ENCODE results near the gene CPXM1.

Gene CPXM1

GRCh38 chr20:2759143-2759542, 41.3 kb downstream of the CPXM1 start:
- Histone ChIP-seq H3K4me2 (ENCODE audit: low read depth, low read length, poor library complexity, severe bottlenecking) (no peak overlapping the region), H3K27me3 (ENCODE audit: insufficient read depth, low read length, poor library complexity, severe bottlenecking) (no peaks in the 10 kb centered on the region), H4K20me1 (ENCODE audit: insufficient read depth, low read length, poor library complexity, severe bottlenecking) (no peaks in the 10 kb centered on the region), H3K9me2 (replicated peaks; ENCODE audit: low read depth, low read length) (no peaks in the 10 kb centered on the region), H2AFZ (ENCODE audit: low read length) (no peak overlapping the region), H3K9ac (ENCODE audit: low read depth, low read length, poor library complexity, severe bottlenecking) (no peak overlapping the region), H3F3A (ENCODE audit: low read depth) (no peaks in the 10 kb centered on the region), H3K79me2 (ENCODE audit: insufficient read depth, low read length) (no peaks in the 10 kb centered on the region), H3K4me1 (ENCODE audit: insufficient read depth, low read length, poor library complexity, severe bottlenecking) (peaks cover 6% of the 10 kb centered on the region), H3K4me3 (ENCODE audit: low read length, poor library complexity, severe bottlenecking) (no peak overlapping the region), H3K36me3 (ENCODE audit: insufficient read depth, low read length) (no peaks in the 10 kb centered on the region), H3K9me3 (ENCODE audit: insufficient read depth, low read depth, low read length) (no peaks in the 10 kb centered on the region)
- TF ChIP-seq CTCF (conservative IDR thresholded peaks at IDR 0.05; ENCODE audit: low read length): no peak
- TF ChIP-seq EZH2phosphoT487 (IDR thresholded peaks at IDR 0.05; ENCODE audit: borderline replicate concordance): no peak

GRCh38 chr20:2757969-2758368, 42.5 kb downstream of the CPXM1 start:
- Histone ChIP-seq H3K4me3 (ENCODE audit: low read length, poor library complexity, severe bottlenecking) (no peak overlapping the region), H3K9me2 (replicated peaks; ENCODE audit: low read depth, low read length) (no peaks in the 10 kb centered on the region), H3K4me2 (ENCODE audit: low read depth, low read length, poor library complexity, severe bottlenecking) (no peak overlapping the region), H3K36me3 (ENCODE audit: insufficient read depth, low read length) (no peaks in the 10 kb centered on the region), H3K4me1 (ENCODE audit: insufficient read depth, low read length, poor library complexity, severe bottlenecking) (peaks cover 6% of the 10 kb centered on the region), H3K27me3 (ENCODE audit: insufficient read depth, low read length, poor library complexity, severe bottlenecking) (no peaks in the 10 kb centered on the region), H4K20me1 (ENCODE audit: insufficient read depth, low read length, poor library complexity, severe bottlenecking) (no peaks in the 10 kb centered on the region), H3K9me3 (ENCODE audit: insufficient read depth, low read depth, low read length) (no peaks in the 10 kb centered on the region), H3K9ac (ENCODE audit: low read depth, low read length, poor library complexity, severe bottlenecking) (no peak overlapping the region), H3F3A (ENCODE audit: low read depth) (no peaks in the 10 kb centered on the region), H3K79me2 (ENCODE audit: insufficient read depth, low read length) (no peaks in the 10 kb centered on the region), H2AFZ (ENCODE audit: low read length) (no peak overlapping the region)
- TF ChIP-seq CTCF (conservative IDR thresholded peaks at IDR 0.05; ENCODE audit: low read length) (no peak), EZH2phosphoT487 (IDR thresholded peaks at IDR 0.05; ENCODE audit: borderline replicate concordance) (no peak)

DNA sequence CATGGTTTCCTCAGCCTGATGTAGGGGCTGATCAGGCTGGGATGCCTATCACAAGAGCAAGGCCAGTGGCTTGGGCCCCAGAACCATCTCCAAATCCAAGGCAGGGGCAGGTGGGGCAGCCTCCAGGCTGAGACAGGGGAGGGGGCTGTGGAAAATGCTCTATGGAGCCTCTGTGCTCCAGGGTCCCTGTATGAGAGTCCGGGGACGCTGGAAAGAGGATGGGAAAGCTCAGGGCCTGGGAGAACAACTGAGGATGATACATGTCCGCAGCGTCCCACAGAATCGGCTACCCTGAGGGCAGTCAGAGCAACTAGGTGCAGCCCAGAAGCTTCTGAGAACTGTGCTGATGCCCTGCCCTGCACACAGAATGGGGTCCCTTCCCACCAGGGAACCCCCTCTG, 43.4 kb downstream of the CPXM1 start:
- H3K36me3 ChIP-seq (ENCODE audit: insufficient read depth, low read length): no peaks in the 10 kb centered on the region
- H3K9me2 ChIP-seq (replicated peaks; ENCODE audit: low read depth, low read length): no peaks in the 10 kb centered on the region
- H3K4me1 ChIP-seq (ENCODE audit: insufficient read depth, low read length, poor library complexity, severe bottlenecking): peaks cover 6% of the 10 kb centered on the region
- H3K4me3 ChIP-seq (ENCODE audit: low read length, poor library complexity, severe bottlenecking): no peak overlapping the region
- H3K79me2 ChIP-seq (ENCODE audit: insufficient read depth, low read length): no peaks in the 10 kb centered on the region
- H2AFZ ChIP-seq (ENCODE audit: low read length): no peak overlapping the region
- no peak overlapping the region for H3K9ac ChIP-seq (ENCODE audit: low read depth, low read length, poor library complexity, severe bottlenecking)
- H3K9me3 ChIP-seq (ENCODE audit: insufficient read depth, low read depth, low read length): no peaks in the 10 kb centered on the region
- H3K4me2 ChIP-seq (ENCODE audit: low read depth, low read length, poor library complexity, severe bottlenecking): no peak overlapping the region
- no peaks in the 10 kb centered on the region for H3K27me3 ChIP-seq (ENCODE audit: insufficient read depth, low read length, poor library complexity, severe bottlenecking)
- no peaks in the 10 kb centered on the region for H4K20me1 ChIP-seq (ENCODE audit: insufficient read depth, low read length, poor library complexity, severe bottlenecking)
- TF ChIP-seq CTCF (conservative IDR thresholded peaks at IDR 0.05; ENCODE audit: low read length) (no peak), EZH2phosphoT487 (IDR thresholded peaks at IDR 0.05; ENCODE audit: borderline replicate concordance) (no peak)
- H3F3A ChIP-seq (ENCODE audit: low read depth): no peaks in the 10 kb centered on the region

Measured in Loucy (cell line).